OCI-LY7 (cell line): ENCODE results near the gene NUP133. TPM values are rescaled to one million over a fixed set of nuclear protein-coding genes. Genes with fewer than 3 reads are reported as not detected.

Experiments
- BruUV-seq: library from RNA; stranded (reverse); fragments of 400-500 nt; replicated peaks from 2 replicates; lab custom pipeline; 2021; lab: Mats Ljungman, UMichigan
- CTCF ChIA-PET: fragments of 300-600 bp; sonication (Branson Sonifier 250); formaldehyde crosslinking; loops from one replicate; lab custom pipeline; 2022; ENCODE audit warnings: antibody characterized with exemption; ENCODE audit not compliant: unreplicated experiment; lab: Charles Lee
- POLR2A ChIA-PET: fragments of 300-600 bp; sonication (Branson Sonifier 250); formaldehyde crosslinking; loops from one replicate; lab custom pipeline; 2022; ENCODE audit warnings: antibody characterized with exemption; lab: Charles Lee
- DNase-seq: peaks from one replicate; pipeline ENCODE4 v3.0.0-alpha.2; 2015; ENCODE audit warnings: low spot score
- H2AFZ ChIP-seq: fragments of 200-600 bp; sonication (generic), shearing (Covaris generic); 2 replicates; pipeline ENCODE4 v1.6.1; 2014; ENCODE audit warnings: mild to moderate bottlenecking, antibody characterized with exemption, low read length, moderate library complexity
- H3K27ac ChIP-seq: fragments of 200-600 bp; sonication (generic); 2 replicates; pipeline ENCODE4 v1.5.1; 2014; ENCODE audit warnings: mixed run types, low read depth, mild to moderate bottlenecking, moderate library complexity, low read length, inconsistent platforms; ENCODE audit not compliant: poor library complexity, severe bottlenecking
- H3K36me3 ChIP-seq: fragments of 200-600 bp; sonication (generic); 2 replicates; pipeline ENCODE4 v1.6.1; 2014; ENCODE audit warnings: mild to moderate bottlenecking, antibody characterized with exemption, low read length, moderate library complexity, mixed read lengths; ENCODE audit not compliant: insufficient read depth
- H3K4me1 ChIP-seq: fragments of 200-600 bp; sonication (generic); 2 replicates; pipeline ENCODE4 v1.5.1; 2014; ENCODE audit warnings: mild to moderate bottlenecking, low read length; ENCODE audit not compliant: insufficient read depth, poor library complexity, severe bottlenecking
- H3K4me2 ChIP-seq: fragments of 200-600 bp; sonication (generic); 2 replicates; pipeline ENCODE4 v1.6.1; 2014; ENCODE audit warnings: mild to moderate bottlenecking, low read length
- H3K4me3 ChIP-seq: fragments of 200-600 bp; sonication (generic); 2 replicates; pipeline ENCODE4 v1.5.1; 2014; ENCODE audit warnings: mild to moderate bottlenecking, low read depth, low read length; ENCODE audit not compliant: poor library complexity, severe bottlenecking
- H3K79me2 ChIP-seq: fragments of 200-600 bp; sonication (generic); 2 replicates; pipeline ENCODE4 v1.6.1; 2016; ENCODE audit warnings: low read depth, mild to moderate bottlenecking, low read length, moderate library complexity, mixed read lengths; ENCODE audit not compliant: insufficient read depth
- H3K9me2 ChIP-seq: fragments of 200-600 bp; sonication (generic); 2 replicates; pipeline ENCODE4 v1.6.1; 2016; ENCODE audit warnings: mild to moderate bottlenecking, low read length, mixed read lengths; ENCODE audit not compliant: insufficient read depth
- H3K9me3 ChIP-seq: fragments of 200-600 bp; sonication (generic); 2 replicates; pipeline ENCODE4 v1.6.1; 2014; ENCODE audit warnings: mild to moderate bottlenecking, mixed run types, low read length, mixed read lengths
- H4K20me1 ChIP-seq: fragments of 200-600 bp; sonication (generic); 2 replicates; pipeline ENCODE4 v1.6.1; 2014; ENCODE audit warnings: mild to moderate bottlenecking, antibody characterized with exemption, low read length, moderate library complexity, mixed read lengths; ENCODE audit not compliant: insufficient read depth
- EZH2phosphoT487 ChIP-seq: fragments of 200-600 bp; sonication (generic); IDR thresholded peaks from 2 replicates; pipeline ENCODE4 v1.6.1; 2018; ENCODE audit warnings: low read depth, borderline replicate concordance, mild to moderate bottlenecking, mixed run types, antibody characterized with exemption, low read length, moderate library complexity, mixed read lengths
- intact Hi-C: fragments of 100-400 bp; cut with micrococcal nuclease; formaldehyde crosslinking; loops from one replicate; pipeline ENCODE4 v1.10.0; 2022; ENCODE audit not compliant: unreplicated experiment
- total RNA-seq, 2 experiments: library from RNA; depleted of rRNA in 1 of 2; stranded (reverse); fragments of >200 nt in 1 of 2; shearing (Covaris generic) in 1 of 2; gene quantifications; 2 replicates each; pipeline ENCODE4 v1.2.3, GENCODE V29; 2014 to 2022
- TF ChIP-seq, protein P1 (sequence below): fragments of 200-600 bp; sonication (generic); conservative IDR thresholded peaks from 2 replicates; pipeline ENCODE4 v1.5.1; 2014; ENCODE audit warnings: mild to moderate bottlenecking, antibody characterized with exemption, low read length, moderate library complexity, mixed read lengths

The NUP133 gene
- total RNA-seq, 2 experiments from 2014 or later, result 33.0 to 50.4 TPM

DNA sequence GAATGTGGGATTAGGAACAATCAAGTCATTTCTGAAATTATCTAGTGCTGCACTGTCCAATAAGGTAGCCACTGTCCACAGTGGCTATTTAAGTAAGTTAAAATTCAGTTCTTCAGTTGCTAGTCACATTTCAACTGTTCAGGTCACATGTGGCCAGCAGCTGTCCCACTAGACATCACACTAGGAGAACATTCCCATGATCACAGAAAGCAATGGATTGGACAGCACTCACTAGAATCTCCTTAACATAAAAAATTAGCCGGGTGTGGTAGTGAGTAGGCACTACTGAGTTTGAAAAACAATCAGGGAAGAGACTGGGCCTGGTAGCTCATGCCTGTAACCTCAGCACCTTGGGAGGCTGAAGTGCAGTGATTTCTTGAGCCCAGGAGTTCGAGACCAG lies 33.6 kb downstream of the NUP133 start:
- Histone ChIP-seq H3K36me3 (peaks cover 90% of the 10 kb centered on the region), H3K4me3 (no peak overlapping the region), H3K9me3 (no peaks in the 10 kb centered on the region), H3K79me2 (no peaks in the 10 kb centered on the region), H4K20me1 (peaks cover 3% of the 10 kb centered on the region; the same call in 1 of the 2 replicates), H3K4me1 (peaks cover 11% of the 10 kb centered on the region), H2AFZ (no peak overlapping the region), H3K27ac (no peak overlapping the region), H3K9me2 (no peaks in the 10 kb centered on the region), H3K4me2 (no peak overlapping the region)
- POLR2A ChIA-PET, result no interaction called here
- DNase-seq, result no peak
- no TSS peak for BruUV-seq
- TF ChIP-seq, protein P1, sequence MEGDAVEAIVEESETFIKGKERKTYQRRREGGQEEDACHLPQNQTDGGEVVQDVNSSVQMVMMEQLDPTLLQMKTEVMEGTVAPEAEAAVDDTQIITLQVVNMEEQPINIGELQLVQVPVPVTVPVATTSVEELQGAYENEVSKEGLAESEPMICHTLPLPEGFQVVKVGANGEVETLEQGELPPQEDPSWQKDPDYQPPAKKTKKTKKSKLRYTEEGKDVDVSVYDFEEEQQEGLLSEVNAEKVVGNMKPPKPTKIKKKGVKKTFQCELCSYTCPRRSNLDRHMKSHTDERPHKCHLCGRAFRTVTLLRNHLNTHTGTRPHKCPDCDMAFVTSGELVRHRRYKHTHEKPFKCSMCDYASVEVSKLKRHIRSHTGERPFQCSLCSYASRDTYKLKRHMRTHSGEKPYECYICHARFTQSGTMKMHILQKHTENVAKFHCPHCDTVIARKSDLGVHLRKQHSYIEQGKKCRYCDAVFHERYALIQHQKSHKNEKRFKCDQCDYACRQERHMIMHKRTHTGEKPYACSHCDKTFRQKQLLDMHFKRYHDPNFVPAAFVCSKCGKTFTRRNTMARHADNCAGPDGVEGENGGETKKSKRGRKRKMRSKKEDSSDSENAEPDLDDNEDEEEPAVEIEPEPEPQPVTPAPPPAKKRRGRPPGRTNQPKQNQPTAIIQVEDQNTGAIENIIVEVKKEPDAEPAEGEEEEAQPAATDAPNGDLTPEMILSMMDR, result no peak
- no peak for TF ChIP-seq EZH2phosphoT487
- intact Hi-C loops, result no loop called here
- CTCF ChIA-PET, result no interaction called here

DNA sequence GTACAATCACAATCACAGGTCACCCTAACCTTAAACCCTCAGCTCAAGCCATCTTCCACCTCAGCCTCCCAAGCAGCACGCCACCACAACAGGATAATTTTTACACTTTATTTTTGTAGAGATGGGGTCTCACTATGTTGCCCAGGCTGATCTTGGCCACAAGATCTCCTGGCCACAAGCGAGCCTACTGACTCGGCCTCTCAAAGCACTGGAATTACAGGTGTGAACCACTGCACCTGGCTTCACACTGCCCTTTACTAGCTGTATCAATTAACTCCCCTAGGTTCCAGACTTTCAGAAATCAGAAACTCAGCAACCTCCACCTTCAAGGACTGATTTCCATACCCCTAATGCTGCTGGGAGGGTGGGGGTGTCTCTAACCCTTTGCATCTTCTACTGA lies 37.0 kb downstream of the NUP133 start:
- no peak overlapping the region for H2AFZ ChIP-seq
- no peak for TF ChIP-seq EZH2phosphoT487
- TF ChIP-seq, protein P1, result no peak
- intact Hi-C loops, result no loop called here
- no peak overlapping the region for H3K4me2 ChIP-seq
- H3K4me3 ChIP-seq, result no peak overlapping the region
- no peaks in the 10 kb centered on the region for H3K79me2 ChIP-seq
- ChIA-PET POLR2A (interaction anchor here (0.6 kb wide), 3 partner anchors 30 to 662 kb away, joined by 3 to 5 read pairs (median 3); no protein-coding TSS in a partner anchor), CTCF (no interaction called here)
- no peaks in the 10 kb centered on the region for H3K4me1 ChIP-seq
- H3K9me3 ChIP-seq, result no peaks in the 10 kb centered on the region
- H3K27ac ChIP-seq, result no peak overlapping the region
- H3K36me3 ChIP-seq, result peaks cover 91% of the 10 kb centered on the region
- no peak for DNase-seq
- no TSS peak for BruUV-seq
- no peaks in the 10 kb centered on the region for H3K9me2 ChIP-seq
- H4K20me1 ChIP-seq, result peaks cover 3% of the 10 kb centered on the region; the same call in 1 of the 2 replicates

GRCh38 chr1:229470406-229471043 lies 37.6 kb downstream of the NUP133 start:
- ChIA-PET POLR2A (interaction anchor here (0.6 kb wide), 3 partner anchors 36 to 661 kb away, joined by 3 to 5 read pairs (median 4); no protein-coding TSS in a partner anchor), CTCF (no interaction called here)
- no peak for TF ChIP-seq EZH2phosphoT487
- TF ChIP-seq, protein P1, result no peak
- Histone ChIP-seq H3K9me2 (no peaks in the 10 kb centered on the region), H3K4me3 (no peak overlapping the region), H3K79me2 (no peaks in the 10 kb centered on the region), H3K27ac (no peak overlapping the region), H3K36me3 (peaks cover 91% of the 10 kb centered on the region), H3K9me3 (no peaks in the 10 kb centered on the region), H3K4me1 (no peaks in the 10 kb centered on the region), H2AFZ (no peak overlapping the region), H3K4me2 (no peak overlapping the region), H4K20me1 (peaks cover 3% of the 10 kb centered on the region; the same call in 1 of the 2 replicates)
- DNase-seq, result no peak
- BruUV-seq, result no TSS peak
- intact Hi-C loops, result no loop called here
